C4-2B (cell line): Measurements from ENCODE around the gene TSPAN15.

Experiments
- CTCF ChIP-seq: fragments of 450-650 bp; conservative IDR thresholded peaks from 2 replicates; pipeline ENCODE4 v1.5.1; 2017; ENCODE audit warnings: mild to moderate bottlenecking
- ZFX ChIP-seq: fragments of 450-650 bp; IDR thresholded peaks from 2 replicates; pipeline ENCODE4 v1.6.1; 2017

DNA sequence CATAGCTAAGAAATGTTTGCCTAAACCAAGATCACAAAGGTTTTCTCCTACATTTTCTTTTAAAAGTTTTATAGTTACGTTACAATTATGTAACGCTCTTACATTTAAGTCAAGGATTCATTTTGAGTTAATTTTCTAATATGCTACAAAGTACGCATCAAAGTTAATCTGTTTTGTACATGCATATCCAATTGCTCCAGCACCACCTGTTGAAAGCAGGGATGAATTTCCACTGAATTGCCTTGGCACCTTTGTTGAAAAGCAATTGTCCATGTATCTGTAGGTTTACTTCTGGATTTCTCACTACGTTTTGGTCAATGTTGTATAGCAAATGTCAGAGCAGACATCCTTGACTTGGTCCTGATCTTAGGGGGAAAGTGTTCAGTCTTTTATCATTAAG is 62.4 kb downstream of the TSPAN15 start:
- TF ChIP-seq CTCF (peak; percentile 10; the same call in 1 of the 2 replicates), ZFX (no peak)
